SU-DHL-6 (cell line): ENCODE data around the gene TJP2.

ENCODE experiments used
- EZH2phosphoT487 ChIP-seq: fragments of 200-600 bp; sonication (generic), shearing (Covaris generic); conservative IDR thresholded peaks from 2 replicates; pipeline ENCODE4 v1.6.1; 2018; ENCODE audit warnings: mild to moderate bottlenecking, antibody characterized with exemption, low read length, moderate library complexity, mixed read lengths
- TF ChIP-seq, protein P1 (sequence below): fragments of 200-600 bp; sonication (generic); IDR thresholded peaks from one replicate; pipeline ENCODE4 v1.5.1; 2017; ENCODE audit warnings: antibody characterized with exemption, mild to moderate bottlenecking, low read length, moderate library complexity; ENCODE audit not compliant: insufficient read depth, poor library complexity, severe bottlenecking

DNA sequence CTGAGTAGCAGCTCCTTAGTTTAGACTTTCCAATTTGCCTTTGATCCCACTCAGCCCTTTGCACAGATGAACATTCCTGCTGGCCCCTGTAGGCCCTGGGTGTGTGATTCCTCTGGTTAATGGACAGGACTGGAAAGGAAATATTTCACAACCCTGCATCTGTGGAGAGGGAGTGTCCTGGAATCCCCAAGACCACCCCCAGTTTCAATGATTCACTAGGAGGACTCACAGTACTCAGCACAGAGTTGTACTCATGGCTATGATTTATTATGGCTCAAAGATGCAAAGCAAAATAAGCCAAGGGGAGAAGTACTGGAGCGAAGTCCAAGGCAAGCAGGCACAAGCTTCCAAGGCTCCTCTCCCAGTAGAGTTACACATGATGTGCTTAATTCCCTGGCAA lies 42.4 kb upstream of the TJP2 start:
- TF ChIP-seq, protein P1, sequence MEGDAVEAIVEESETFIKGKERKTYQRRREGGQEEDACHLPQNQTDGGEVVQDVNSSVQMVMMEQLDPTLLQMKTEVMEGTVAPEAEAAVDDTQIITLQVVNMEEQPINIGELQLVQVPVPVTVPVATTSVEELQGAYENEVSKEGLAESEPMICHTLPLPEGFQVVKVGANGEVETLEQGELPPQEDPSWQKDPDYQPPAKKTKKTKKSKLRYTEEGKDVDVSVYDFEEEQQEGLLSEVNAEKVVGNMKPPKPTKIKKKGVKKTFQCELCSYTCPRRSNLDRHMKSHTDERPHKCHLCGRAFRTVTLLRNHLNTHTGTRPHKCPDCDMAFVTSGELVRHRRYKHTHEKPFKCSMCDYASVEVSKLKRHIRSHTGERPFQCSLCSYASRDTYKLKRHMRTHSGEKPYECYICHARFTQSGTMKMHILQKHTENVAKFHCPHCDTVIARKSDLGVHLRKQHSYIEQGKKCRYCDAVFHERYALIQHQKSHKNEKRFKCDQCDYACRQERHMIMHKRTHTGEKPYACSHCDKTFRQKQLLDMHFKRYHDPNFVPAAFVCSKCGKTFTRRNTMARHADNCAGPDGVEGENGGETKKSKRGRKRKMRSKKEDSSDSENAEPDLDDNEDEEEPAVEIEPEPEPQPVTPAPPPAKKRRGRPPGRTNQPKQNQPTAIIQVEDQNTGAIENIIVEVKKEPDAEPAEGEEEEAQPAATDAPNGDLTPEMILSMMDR = no peak
- TF ChIP-seq EZH2phosphoT487 = no peak
